ENCODE results near the gene RNF5.

The RNF5 gene

DNA sequence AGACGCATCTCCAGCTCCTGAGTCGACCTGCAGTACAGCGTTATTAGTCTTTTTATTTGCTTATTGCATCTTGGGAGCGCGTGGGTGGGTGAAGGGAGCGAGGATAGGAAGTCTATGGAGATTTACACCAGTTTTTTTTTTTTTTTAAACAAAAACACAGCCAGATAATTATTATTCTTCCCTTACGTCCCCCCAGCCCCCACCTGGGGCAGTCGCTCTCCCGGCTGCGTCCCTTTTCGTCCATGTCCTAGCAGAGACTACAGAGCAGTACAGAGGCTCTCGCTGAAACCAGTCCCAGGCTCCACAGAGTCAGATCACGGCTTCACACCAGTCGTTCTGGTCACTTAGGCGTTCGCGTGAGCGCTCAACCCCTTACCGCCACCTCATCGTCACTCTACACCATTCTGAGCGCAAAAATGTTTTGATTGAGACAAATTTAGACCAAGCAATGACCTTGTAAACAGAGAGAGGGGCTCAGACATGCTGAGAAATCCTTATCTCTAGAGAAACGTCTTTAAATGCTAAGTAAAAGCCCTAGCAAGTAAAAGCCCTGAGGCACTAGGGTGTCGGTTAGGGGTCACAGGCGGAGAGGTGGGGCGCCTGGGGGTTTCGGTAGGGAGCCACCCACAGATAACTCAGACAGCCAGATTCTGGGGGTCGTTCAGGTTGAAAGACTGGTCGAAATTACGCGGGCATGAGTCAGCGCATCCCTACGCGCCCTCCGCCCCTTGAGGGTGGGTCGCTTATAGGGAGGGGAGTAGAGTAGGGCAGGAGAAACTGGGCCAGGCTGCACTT lies 25.2 kb upstream of the RNF5 start:
- DNase-seq: no peak

- DNase-seq: peak; percentile 65
Measured at GRCh38 chr6:32153564-32154513, 24.4 kb upstream of the RNF5 start, which contains the start of gene PPT2. PPT2 (plus strand) TSS chr6:32154141; CDS start chr6:32154595, 454 bp downstream.

- DNase-seq: peak; percentile 52
Measured at GRCh38 chr6:32154514-32155161, 23.6 kb upstream of the RNF5 start.

GRCh38 chr6:32156891-32157290 lies 21.3 kb upstream of the RNF5 start:
- DNase-seq: no peak

- no peak for DNase-seq
Measured at GRCh38 chr6:32158052-32158451, 20.2 kb upstream of the RNF5 start.

DNA sequence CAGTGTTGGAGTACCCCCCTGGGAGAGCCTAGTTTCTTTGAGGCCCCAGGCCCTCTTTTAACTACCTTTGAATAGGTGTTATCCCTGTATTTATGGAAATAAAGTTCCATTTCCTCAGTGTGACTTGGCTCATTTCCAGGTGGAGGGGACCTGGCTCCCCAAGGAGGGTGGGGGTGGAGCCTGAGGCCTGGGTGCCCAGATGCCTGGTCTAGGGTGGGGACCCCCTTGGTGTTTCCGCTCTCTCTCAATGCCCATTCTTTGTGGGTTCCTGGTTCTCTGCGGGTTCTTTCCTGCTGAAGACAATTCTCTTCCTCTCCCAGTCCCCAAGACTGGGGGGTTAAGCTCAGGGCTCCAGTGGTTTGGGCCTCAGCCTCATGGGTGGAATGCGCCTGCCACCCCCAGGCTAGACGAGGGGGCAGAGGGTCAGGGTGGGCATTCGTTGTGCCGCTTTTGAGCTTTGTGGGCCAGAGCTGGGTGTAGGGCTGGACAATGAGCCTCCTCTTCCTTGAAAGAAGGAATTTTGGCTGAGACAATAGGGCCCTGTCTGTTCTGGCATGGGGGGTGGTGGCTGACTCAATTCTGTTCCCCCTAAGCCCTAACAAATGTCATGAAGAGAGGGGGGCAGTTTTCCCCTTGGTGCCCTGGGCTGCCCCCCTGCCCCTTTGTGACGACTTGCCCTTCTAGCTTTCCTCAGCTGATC lies 14.5 kb upstream of the RNF5 start:
- DNase-seq: no peak

DNA sequence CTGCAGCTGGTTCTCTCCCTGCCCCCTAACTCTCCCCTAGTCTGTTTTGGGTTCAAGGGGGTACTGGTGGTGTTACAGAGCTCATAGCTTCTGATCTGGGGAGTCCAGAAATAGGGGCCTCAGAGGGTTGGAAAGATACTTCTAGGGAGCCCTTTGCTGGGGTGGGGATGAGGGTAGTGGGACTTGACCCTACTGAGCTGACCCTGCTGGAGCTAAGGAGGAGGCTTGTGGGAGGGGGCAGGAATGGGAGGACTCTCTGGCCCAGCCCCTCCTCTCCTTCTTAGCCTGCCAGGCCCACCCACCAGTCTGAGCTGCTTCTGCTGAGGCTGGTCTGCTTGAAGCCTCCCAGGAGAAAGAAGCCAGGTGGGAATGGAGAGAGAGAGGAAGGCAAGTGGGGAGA lies 13.9 kb upstream of the RNF5 start, which contains the start of gene EGFL8:
TSS of gene EGFL8 (plus strand) at position 301 of the 400 bp plus-strand sequence. CDS start 1,571 bp downstream, outside the sequence.
- no peak for DNase-seq

DNA sequence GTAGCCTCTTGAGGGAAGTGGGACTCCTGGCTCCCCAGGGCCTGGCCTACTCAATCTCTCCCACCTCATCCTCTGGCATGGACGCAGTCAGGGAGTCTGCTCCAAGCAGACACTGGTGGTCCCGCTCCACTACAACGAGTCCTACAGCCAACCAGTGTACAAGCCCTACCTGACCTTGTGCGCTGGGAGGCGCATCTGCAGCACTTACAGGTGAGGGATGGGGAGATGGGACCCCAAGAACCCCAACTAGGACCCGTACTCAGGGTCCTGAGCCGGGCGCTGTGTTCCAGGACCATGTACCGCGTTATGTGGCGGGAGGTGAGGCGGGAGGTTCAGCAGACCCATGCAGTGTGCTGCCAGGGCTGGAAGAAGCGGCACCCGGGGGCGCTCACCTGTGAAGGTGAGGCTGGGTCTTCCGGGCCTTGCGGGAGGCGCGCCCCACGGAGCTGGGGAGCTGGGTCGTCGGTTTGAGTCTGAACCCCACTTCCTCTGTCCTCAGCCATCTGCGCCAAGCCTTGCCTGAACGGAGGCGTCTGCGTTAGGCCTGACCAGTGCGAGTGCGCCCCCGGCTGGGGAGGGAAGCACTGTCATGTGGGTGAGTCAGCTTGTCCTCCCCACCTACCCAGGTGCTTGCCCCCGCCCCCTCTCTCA lies 11.7 kb upstream of the RNF5 start:
- DNase-seq: no peak

DNA sequence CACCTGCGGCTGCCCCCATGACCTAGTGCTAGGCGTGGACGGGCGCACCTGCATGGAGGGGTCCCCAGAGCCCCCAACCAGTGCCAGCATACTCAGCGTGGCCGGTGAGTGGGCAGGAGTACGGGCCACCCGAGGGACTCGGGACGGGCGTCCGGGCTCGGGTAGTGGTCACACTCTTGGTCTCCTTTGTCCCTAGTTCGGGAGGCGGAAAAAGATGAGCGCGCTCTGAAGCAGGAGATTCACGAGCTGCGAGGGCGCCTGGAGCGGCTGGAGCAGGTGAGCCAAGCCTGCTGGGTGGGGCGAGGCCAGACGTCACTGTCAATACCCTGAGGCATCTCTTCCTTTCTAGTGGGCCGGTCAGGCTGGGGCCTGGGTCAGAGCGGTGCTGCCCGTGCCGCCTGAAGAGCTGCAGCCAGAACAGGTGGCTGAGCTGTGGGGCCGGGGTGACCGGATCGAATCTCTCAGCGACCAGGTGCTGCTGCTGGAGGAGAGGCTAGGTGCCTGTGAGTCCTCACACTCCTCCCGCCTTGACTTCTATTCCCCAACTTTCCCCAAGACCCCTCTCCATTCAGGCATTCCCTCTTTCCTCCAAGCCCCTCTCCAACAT lies 10.9 kb upstream of the RNF5 start:
- DNase-seq: no peak

- no peak for DNase-seq
Measured at GRCh38 chr6:32167761-32168262, 10.4 kb upstream of the RNF5 start.

- no peak for DNase-seq
Measured at GRCh38 chr6:32168350-32168749, 9.9 kb upstream of the RNF5 start.

- DNase-seq: no peak
Measured at GRCh38 chr6:32168807-32169591, 9.2 kb upstream of the RNF5 start.

GRCh38 chr6:32170294-32170693 lies 7.9 kb upstream of the RNF5 start:
- no peak for DNase-seq

- no peak for DNase-seq
Measured at GRCh38 chr6:32171234-32171633, 7.0 kb upstream of the RNF5 start.

GRCh38 chr6:32173051-32173727 lies 5.0 kb upstream of the RNF5 start:
- DNase-seq: no peak

DNA sequence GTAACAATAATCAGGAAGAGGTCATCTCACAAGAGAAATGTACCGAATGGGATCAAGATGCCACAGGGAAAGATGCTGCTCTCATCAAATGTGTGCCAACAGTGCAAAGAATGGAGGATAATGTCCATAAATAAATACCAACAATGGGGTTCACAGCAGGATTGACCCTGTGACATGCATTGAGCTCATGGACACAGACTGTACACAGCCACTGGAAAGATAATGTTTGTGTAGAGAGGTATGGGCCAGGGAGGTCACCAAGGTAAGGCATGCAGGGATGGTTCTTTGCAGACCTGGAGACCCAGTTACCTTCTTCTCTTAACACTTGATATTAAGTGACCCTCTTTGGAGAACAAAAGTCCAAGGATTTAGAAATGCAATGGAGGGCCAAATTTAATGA lies 3.8 kb upstream of the RNF5 start:
- DNase-seq: no peak

GRCh38 chr6:32175322-32175710 lies 2.9 kb upstream of the RNF5 start:
- no peak for DNase-seq

DNA sequence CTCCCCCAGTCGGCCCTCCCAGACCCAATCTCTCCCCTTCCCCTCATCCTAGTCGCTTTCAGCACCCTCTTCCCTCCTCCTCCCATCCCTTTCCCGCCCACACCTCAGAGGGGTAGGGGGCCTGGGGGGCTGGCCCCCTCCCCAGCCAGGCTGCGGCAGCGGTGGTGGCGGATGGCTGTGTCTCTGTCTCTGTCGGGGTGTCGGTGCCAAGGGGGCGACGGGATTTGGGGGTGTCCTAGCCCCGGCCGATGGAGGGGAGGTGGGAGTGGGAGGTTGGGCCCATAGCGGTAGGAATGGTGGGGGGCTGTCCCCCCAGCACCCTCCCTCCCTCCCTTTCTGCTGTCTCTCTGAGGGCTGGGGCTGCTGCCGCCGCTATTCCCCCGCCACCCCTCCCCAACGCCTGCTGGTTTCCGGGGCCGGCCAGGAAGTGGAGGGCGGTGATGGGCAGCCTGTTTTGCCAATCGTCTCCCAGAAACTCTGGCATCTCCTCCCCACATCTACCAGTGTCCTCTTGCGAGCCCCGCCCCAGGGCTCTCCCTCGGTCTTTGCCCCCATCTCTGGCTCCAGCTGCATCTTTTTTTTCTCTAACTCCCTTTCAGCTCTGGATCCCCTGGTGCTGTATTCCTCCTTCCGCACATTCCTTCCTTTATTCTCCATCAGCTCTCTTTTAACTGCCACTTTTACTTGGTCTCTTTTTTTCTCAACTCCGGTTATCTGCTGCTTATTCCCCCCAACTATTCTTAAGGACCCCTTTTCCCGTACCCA lies 2.3 kb upstream of the RNF5 start, which contains the start of gene AGPAT1:
TSS of gene AGPAT1 (minus strand) at position 374 of the 765 bp plus-strand sequence. CDS start 4,588 bp downstream, outside the sequence.
- DNase-seq: peak; percentile 98

Data from stimulated activated CD4-positive, alpha-beta T cell treated with anti-CD3 and anti-CD28 coated beads, Interleukin-12 subunit alpha, Interleukin-12 subunit beta, amount 100 ng/mL, for 4 hours (primary cell).